ENCODE results near the gene F10.

The F10 gene

GRCh38 chr13:113147206-113147605 is 24.6 kb downstream of the F10 start:
- H3K27ac ChIP-seq = no peak overlapping the region
- no peak for TF ChIP-seq CTCF (conservative IDR thresholded peaks at IDR 0.05)
- TF ChIP-seq ZFX (IDR thresholded peaks at IDR 0.05) = no peak

GRCh38 chr13:113148407-113148806 is 25.8 kb downstream of the F10 start:
- TF ChIP-seq CTCF (conservative IDR thresholded peaks at IDR 0.05) = no peak
- no peak for TF ChIP-seq ZFX (IDR thresholded peaks at IDR 0.05)
- no peak overlapping the region for H3K27ac ChIP-seq

GRCh38 chr13:113148940-113149503 is 26.4 kb downstream of the F10 start:
- TF ChIP-seq ZFX (IDR thresholded peaks at IDR 0.05) (no peak), CTCF (conservative IDR thresholded peaks at IDR 0.05) (no peak)
- no peak overlapping the region for H3K27ac ChIP-seq

GRCh38 chr13:113149711-113150549 is 27.3 kb downstream of the F10 start:
- H3K27ac ChIP-seq = no peak overlapping the region
- TF ChIP-seq ZFX (IDR thresholded peaks at IDR 0.05) (no peak), CTCF (conservative IDR thresholded peaks at IDR 0.05) (no peak)

DNA sequence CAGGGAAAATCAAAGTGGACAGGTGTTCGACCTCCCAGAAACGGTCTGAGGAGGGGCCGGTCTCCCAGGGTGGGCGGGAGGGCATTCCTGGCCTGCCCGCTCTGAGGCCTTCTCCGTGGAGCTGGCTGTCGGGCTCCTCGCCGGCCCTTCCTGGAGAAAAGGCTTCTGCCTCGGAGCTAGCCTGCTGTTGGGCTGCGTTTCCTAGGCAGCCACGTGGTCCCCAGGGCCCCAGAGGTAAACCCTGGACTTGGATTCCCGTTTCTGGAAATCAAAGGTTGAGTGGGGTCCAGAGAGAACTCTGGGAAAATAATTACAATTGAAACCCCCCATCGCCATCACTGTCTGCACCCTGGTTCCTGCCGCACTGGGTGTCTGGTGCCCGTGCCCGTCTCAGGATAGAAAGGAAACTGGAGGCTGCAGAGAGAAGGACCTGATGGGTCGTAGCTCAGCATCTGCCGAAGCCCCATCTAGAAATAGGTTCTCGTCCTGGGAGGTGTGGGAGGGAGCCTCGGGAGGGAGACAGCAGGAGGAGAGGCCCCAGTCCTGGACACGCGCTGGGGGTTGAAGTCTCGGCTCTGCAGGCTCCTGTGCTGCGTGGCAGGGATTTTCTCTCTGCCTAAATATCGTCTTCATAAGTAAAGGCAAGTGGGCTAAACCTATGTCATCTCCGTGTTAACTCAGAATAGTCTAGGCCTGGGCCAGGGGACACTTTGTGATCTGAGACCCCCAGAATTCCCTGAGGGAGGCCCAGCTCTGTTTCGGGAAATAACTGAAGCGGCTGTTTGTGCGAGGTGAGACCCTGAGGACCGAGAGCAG is 28.2 kb downstream of the F10 start:
- H3K27ac ChIP-seq = no peak overlapping the region
- TF ChIP-seq CTCF (conservative IDR thresholded peaks at IDR 0.05) (no peak), ZFX (IDR thresholded peaks at IDR 0.05) (no peak)

DNA sequence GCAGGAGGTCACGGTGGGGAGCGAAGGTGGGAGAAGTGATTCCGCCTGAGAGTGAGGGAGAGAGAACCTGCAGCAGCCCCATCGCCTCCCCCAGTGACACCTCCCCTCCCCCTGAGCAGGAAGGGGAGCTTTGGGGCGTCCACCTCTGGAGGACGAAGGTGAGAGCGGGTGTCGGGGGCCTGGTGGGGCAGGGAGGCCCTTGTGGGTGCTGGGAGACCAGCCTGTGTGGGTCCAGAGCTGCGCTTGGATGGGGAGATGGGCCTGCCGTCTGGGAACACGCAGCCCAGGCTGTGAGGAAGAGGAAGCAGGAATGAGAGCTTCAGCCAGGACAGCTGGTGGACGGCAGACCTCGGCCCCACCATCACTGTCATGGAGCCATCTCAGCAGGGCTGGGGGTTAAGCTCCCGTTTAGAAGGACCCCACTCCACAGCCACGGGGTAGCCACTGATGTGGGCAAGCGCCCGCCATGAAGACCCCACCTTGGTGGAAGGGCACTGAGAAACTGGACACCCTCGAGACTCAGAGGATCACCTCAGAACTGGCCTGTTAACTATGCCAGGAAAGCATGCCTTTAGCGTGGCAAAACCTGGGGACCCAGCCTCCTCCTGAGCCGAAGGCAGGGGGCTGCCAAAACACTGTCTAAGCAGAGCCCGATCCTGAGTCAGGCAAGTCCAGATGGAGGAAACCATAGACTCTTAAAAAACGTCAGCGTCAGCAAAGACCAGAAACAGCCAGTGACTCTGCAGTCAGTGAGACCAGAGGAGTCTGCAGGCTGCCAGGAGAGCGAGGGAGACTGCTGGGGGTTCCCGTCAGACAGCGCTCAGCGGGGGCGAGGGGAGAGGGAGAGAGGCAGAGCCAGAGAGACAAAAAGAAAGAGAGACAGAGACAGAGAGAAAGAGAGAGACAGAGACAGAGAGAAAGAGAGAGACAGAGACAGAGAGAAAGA is 29.4 kb downstream of the F10 start:
- TF ChIP-seq ZFX (IDR thresholded peaks at IDR 0.05) (no peak), CTCF (conservative IDR thresholded peaks at IDR 0.05) (no peak)
- H3K27ac ChIP-seq = no peak overlapping the region; the same call in 1 of the 2 replicates

All from C4-2B (cell line).